Immature natural killer cell (primary cell): ENCODE results near the gene FRMPD4. TPM values are rescaled to one million over a fixed set of nuclear protein-coding genes. Genes with fewer than 3 reads are reported as not detected.

ENCODE experiments used
- DNase-seq, 3 donors: peaks; one replicate each; pipeline ENCODE4 v3.0.0; 2022; ENCODE audit warnings: mixed read lengths in 1 of 3
- H3K27ac Mint-ChIP-seq, 6 donors: one replicate each; pipeline ENCODE4 v1.8.0; 2020; ENCODE audit warnings: mixed read lengths in 6 of 6, mild to moderate bottlenecking in 5 of 6, inconsistent platforms in 4 of 6, moderate library complexity in 3 of 6
- H3K27me3 Mint-ChIP-seq, 3 donors: one replicate each; pipeline ENCODE4 v1.8.0; 2020 to 2021; ENCODE audit warnings: low read depth in 3 of 3, mild to moderate bottlenecking in 3 of 3, mixed read lengths in 3 of 3, moderate library complexity in 3 of 3, inconsistent platforms in 1 of 3
- H3K36me3 Mint-ChIP-seq, 3 donors: one replicate each; pipeline ENCODE4 v1.8.0; 2020; ENCODE audit warnings: mixed read lengths in 3 of 3, inconsistent platforms in 2 of 3, mild to moderate bottlenecking in 2 of 3
- H3K4me1 Mint-ChIP-seq, 2 donors: one replicate each; pipeline ENCODE4 v1.8.0; 2020; ENCODE audit warnings: inconsistent platforms in 2 of 2, mild to moderate bottlenecking in 2 of 2, mixed read lengths in 2 of 2, moderate library complexity in 1 of 2
- H3K4me3 Mint-ChIP-seq, 5 donors: one replicate each; pipeline ENCODE4 v1.8.0; 2020; ENCODE audit warnings: mild to moderate bottlenecking in 5 of 5, mixed read lengths in 5 of 5, inconsistent platforms in 3 of 5, moderate library complexity in 3 of 5
- H3K9me3 Mint-ChIP-seq, 6 donors: one replicate each; pipeline ENCODE4 v1.8.0; 2020; ENCODE audit warnings: mild to moderate bottlenecking in 6 of 6, mixed read lengths in 6 of 6, inconsistent platforms in 4 of 6, moderate library complexity in 3 of 6
- polyA plus RNA-seq, 3 donors: library from polyadenylated mRNA; unstranded; fragments of 300-500 nt; fragmentation: Illumina TruSeq; gene quantifications; one replicate each; pipeline ENCODE4 v1.2.3, GENCODE V29; 2021

Gene FRMPD4
- polyA plus RNA-seq, 3 donors from 2014 or later, result not detected

DNA sequence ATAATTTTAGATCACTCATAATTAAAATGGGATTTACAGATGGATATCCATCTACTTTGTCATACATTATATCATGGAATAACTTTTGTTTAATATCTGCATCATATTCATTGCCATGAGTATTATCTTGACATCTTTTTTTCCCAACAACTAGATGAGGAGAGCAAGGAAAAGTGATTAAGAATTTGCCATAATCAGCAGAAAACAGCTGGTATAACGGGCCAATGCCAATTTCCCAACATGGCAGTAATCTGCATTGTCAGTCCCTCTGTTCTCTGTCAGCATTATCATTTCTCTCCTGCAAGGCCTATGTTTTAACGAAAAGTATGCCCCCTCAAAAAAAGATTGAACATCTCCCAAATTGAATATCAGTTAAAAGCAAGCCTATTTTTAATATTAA lies 314.0 kb downstream of the FRMPD4 start:
- DNase-seq, result no peak
- Mint-ChIP-seq H3K4me1 (no peaks in the 10 kb centered on the region), H3K36me3 (no peaks in the 10 kb centered on the region), H3K27me3 (peaks cover 0 to 3% (median 0%) of the 10 kb centered on the region in 3 donors), H3K9me3 (peaks cover 0 to 7% (median under 1%) of the 10 kb centered on the region in 6 donors), H3K27ac (no peak overlapping the region), H3K4me3 (no peak overlapping the region)

DNA sequence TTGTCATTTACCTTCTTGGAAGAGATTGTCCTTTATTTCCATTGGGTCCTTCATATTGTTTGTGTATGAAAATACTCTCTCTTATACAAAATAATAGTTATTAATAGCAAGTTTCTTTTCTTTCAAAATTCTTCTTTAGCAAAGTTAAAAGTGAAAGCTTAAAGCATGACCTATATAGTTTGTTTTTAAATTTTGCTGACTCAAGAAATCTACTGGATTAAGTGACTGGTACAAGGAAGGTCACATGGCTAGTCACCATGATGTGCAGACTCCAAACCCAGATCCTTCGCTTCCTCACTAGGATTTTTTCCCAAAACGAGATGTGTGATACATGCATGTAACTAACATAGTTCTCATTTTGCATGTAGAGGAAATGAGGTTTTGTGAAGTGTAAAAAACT lies 322.7 kb downstream of the FRMPD4 start:
- DNase-seq, result no peak
- Mint-ChIP-seq H3K27ac (no peak overlapping the region), H3K9me3 (peaks cover 0 to 3% (median 0%) of the 10 kb centered on the region in 6 donors), H3K4me1 (no peaks in the 10 kb centered on the region), H3K4me3 (no peak overlapping the region), H3K36me3 (no peaks in the 10 kb centered on the region), H3K27me3 (peaks cover 0 to 5% (median 0%) of the 10 kb centered on the region in 3 donors)

DNA sequence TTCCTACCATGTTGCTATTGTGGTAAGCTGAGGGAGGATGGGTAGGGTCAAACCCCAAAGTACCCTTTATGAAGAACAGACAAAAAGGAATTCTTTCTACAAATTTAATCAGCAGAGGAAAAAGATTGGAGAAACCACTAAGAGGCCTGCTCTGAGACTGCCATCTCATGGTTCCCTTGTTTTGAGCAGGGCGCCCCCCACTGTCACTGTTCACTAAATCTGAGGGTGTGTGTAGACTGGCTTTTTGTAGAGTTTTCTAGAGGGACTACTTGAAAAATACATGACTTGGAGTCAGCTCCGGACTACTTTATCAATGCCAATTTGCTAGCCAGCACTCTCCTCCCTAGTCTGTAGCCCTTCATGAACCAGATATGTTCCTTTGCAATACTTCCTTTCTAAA lies 324.8 kb downstream of the FRMPD4 start:
- DNase-seq, result no peak
- Mint-ChIP-seq H3K27ac (no peak overlapping the region), H3K4me1 (no peaks in the 10 kb centered on the region), H3K36me3 (no peaks in the 10 kb centered on the region), H3K4me3 (no peak overlapping the region), H3K9me3 (no peaks in the 10 kb centered on the region), H3K27me3 (peaks cover 0 to 5% (median 0%) of the 10 kb centered on the region in 3 donors)

DNA sequence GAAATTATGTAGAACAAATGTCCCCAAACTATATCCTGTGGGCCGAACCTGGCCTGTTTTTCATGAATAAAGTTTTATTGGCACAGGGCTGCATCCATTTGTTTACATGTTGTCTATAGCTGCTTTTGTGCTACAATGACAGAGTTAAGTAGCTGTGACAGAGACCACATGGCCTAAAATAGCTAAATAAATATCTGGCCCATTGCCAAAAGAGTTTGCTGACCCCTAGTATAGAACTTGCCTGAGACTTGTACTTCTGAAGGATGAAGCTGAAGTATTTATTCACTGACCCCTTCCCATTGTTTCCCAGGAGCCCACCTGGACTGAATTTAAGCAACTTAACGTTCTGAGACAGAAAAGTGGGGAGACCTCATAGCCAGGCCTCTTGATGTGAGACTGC lies 325.6 kb downstream of the FRMPD4 start:
- Mint-ChIP-seq H3K9me3 (no peaks in the 10 kb centered on the region), H3K27ac (no peak overlapping the region), H3K27me3 (peaks cover 0 to 6% (median 0%) of the 10 kb centered on the region in 3 donors), H3K36me3 (no peaks in the 10 kb centered on the region), H3K4me1 (no peaks in the 10 kb centered on the region), H3K4me3 (no peak overlapping the region)
- no peak for DNase-seq

DNA sequence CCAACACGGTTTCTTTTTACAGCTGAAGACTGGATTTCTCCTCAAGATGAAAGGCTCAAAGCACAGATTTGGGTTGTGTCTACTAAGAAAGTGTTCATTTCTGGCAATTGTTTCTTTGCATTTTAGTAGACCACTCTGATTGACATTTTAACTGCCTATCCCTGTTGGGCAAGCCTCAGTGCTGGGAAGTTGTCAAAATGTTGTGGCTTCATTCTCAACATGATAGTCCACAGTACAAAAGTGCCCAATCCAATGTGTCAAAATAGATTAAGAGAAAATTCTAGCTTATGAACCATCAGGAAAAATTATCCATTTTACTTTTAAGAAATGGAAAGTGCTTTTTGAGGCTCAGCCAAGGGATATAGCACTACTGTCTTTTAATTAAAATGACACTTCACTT lies 329.0 kb downstream of the FRMPD4 start:
- no peaks in the 10 kb centered on the region for H3K36me3 Mint-ChIP-seq
- H3K9me3 Mint-ChIP-seq, result peaks cover 0 to under 1% (median 0%) of the 10 kb centered on the region in 6 donors
- peaks cover 0 to 8% (median 0%) of the 10 kb centered on the region in 3 donors for H3K27me3 Mint-ChIP-seq
- H3K4me3 Mint-ChIP-seq, result no peak overlapping the region
- DNase-seq, result no peak
- no peak overlapping the region for H3K27ac Mint-ChIP-seq
- no peaks in the 10 kb centered on the region for H3K4me1 Mint-ChIP-seq

DNA sequence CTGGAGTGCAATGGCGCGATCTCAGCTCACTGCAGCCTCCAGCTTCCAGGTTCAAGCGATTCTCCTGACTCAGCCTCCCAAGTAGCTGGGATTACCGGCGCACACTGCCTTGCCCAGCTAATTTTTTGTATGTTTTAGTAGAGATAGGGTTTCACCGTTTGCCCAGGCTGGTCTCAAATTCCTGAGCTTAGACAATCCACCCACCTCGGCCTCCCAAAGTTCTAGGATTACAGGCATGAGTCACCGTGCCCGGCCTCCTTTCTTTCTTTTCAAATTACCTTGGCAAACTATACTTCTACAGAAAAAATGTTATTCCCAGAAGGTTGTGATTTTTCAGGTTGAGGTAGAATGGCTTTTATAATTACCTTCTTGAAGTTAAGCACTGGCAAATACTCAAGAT lies 331.0 kb downstream of the FRMPD4 start:
- DNase-seq, result no peak
- no peak overlapping the region for H3K27ac Mint-ChIP-seq
- H3K4me3 Mint-ChIP-seq, result no peak overlapping the region
- H3K36me3 Mint-ChIP-seq, result no peaks in the 10 kb centered on the region
- no peaks in the 10 kb centered on the region for H3K4me1 Mint-ChIP-seq
- peaks cover 0 to 3% (median 0%) of the 10 kb centered on the region in 6 donors for H3K9me3 Mint-ChIP-seq
- H3K27me3 Mint-ChIP-seq, result peaks cover 0 to 8% (median 0%) of the 10 kb centered on the region in 3 donors

DNA sequence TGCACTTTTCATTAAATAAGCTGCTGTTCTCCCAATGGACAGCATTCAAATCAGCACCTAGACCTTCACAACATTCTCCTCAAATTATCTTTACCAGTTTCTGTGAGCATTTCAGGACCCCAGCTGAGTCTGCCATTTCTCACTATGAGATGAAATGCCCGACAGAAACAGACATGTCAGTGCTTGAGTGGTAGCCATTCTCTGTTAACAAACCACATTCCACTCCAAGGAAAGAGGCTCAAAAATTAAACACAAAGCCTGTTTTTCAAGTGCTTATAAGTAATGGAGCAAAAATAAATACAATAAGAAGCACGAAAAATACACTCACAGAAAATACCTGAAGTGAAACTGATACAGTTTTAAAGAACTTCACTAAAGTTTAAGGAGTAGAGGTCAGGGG lies 332.8 kb downstream of the FRMPD4 start:
- Mint-ChIP-seq H3K9me3 (peaks cover 0 to 3% (median 0%) of the 10 kb centered on the region in 6 donors), H3K27ac (no peak overlapping the region), H3K36me3 (no peaks in the 10 kb centered on the region), H3K4me1 (no peaks in the 10 kb centered on the region), H3K4me3 (no peak overlapping the region), H3K27me3 (peaks cover 0 to 8% (median 0%) of the 10 kb centered on the region in 3 donors)
- DNase-seq, result no peak

DNA sequence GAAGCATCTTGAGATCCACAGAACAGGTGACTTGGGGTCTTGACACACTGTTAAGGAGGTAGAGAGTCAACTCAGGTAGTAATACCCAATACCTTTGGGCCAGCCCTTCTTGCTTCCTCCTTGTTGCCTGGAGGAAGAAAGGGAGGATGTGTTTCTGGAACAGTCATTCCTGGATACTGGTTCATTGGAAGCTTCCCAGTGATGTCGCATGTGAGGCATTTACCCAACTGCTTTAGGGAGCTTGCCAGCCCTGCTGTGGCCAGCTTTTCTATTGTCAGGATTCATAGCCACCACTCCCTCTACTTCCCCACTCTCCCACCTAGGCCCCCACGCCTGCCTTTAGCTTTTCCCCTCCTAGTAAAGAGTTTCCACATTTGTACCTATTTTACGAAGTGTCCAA lies 342.7 kb downstream of the FRMPD4 start:
- H3K27ac Mint-ChIP-seq, result no peak overlapping the region
- no peaks in the 10 kb centered on the region for H3K4me1 Mint-ChIP-seq
- DNase-seq, result no peak
- peaks cover 0 to 5% (median 0%) of the 10 kb centered on the region in 3 donors for H3K27me3 Mint-ChIP-seq
- peaks cover 0 to 5% (median 0%) of the 10 kb centered on the region in 6 donors for H3K9me3 Mint-ChIP-seq
- no peak overlapping the region for H3K4me3 Mint-ChIP-seq
- H3K36me3 Mint-ChIP-seq, result no peaks in the 10 kb centered on the region

DNA sequence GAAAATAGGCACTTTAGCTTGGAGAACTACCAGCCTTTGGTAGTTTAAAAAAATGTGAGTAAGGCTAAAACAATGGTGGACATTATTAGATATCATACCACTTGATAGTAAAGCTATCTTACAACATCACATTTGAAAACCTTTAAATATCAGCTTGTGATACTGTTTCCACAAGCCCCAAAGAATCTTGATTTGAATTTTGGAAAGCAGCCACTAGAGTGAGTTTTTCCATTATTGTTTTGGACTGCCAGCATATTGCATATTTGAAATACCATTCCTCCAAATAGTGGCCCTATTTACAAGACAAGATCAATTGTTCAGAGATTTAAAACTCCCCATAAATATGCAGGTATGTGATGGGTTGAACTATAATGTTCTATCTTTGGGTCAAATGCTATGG lies 349.9 kb downstream of the FRMPD4 start:
- no peak overlapping the region for H3K27ac Mint-ChIP-seq
- no peak overlapping the region for H3K4me3 Mint-ChIP-seq
- DNase-seq, result no peak
- H3K9me3 Mint-ChIP-seq, result no peaks in the 10 kb centered on the region
- no peaks in the 10 kb centered on the region for H3K36me3 Mint-ChIP-seq
- peaks cover 0 to 2% (median 0%) of the 10 kb centered on the region in 3 donors for H3K27me3 Mint-ChIP-seq
- no peaks in the 10 kb centered on the region for H3K4me1 Mint-ChIP-seq

DNA sequence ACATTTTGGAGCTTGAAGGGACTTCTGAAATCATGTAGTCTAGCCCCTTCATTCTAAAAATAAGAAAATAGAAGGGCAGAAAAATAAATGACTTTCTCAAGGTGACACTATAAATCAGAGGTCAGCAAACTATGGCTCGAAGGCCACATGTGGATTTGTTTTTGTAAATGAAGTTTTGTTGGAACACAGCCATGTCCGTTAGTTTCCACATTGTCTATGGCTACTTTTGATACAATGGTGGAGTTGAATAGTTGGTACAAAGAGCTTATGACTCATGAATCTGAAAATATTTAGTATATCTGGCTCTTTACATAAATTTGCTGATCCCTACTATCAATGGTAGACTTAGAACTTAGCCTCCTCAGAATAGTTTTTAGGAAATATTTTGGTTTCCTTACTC lies 350.5 kb downstream of the FRMPD4 start:
- H3K4me1 Mint-ChIP-seq, result no peaks in the 10 kb centered on the region
- H3K4me3 Mint-ChIP-seq, result no peak overlapping the region
- H3K27me3 Mint-ChIP-seq, result peaks cover 0 to 2% (median 0%) of the 10 kb centered on the region in 3 donors
- H3K27ac Mint-ChIP-seq, result no peak overlapping the region
- no peaks in the 10 kb centered on the region for H3K9me3 Mint-ChIP-seq
- H3K36me3 Mint-ChIP-seq, result no peaks in the 10 kb centered on the region
- no peak for DNase-seq

DNA sequence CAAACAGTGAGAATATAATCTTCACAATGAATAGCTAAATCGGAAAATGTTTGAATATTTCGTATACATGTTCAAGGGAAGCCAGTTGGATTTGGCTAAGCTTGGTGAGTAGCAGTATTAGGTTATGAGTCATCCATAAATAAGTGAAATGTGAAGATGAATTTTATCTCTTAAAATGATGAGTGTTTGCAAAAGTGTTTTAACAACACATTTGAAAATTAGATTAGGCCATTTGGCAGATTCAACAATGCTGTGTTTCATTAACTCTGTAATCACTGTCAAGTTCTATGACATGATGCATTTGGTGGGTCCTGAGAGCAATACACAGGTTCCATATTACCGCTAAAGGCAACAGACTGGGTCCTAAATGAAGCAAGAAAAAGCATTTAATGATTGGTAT lies 351.1 kb downstream of the FRMPD4 start:
- Mint-ChIP-seq H3K9me3 (no peaks in the 10 kb centered on the region), H3K4me1 (no peaks in the 10 kb centered on the region), H3K4me3 (no peak overlapping the region), H3K27ac (no peak overlapping the region), H3K36me3 (no peaks in the 10 kb centered on the region), H3K27me3 (peaks cover 0 to 2% (median 0%) of the 10 kb centered on the region in 3 donors)
- DNase-seq, result no peak

DNA sequence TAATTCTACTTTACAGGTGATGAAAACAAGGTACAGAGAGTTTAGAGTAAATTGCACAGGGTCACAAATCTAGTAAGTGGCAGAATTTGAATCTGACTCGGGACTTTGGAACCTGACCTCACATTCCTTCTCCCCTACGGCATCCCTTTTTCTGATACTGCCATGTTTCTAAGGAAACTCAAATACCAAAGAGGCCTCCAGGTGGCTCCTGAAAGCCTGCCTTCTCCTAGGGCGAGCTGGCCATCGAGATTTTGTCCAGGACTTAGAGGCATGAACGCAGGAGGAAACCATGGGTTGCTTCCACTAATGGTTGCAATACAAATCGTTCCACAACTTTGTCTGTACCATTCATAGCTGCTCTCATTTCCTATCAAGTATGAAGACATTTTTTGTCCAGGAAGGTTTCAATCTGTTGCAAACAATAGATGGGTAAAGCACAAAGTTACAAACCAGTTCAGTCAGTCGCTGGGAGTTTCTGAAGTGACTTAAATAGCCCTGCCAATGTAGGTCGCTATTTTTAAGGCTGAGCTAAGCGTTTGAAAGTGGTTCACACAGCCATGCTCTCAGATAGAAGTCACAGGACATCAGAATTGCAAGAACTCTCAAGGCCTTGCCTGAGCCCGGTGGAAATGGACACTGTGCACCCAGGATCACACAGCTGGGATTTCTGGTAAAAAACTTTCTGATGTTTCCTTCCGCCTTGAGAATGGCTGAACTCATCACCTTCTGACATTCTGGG lies 356.3 kb downstream of the FRMPD4 start:
- no peak for DNase-seq
- Mint-ChIP-seq H3K36me3 (no peaks in the 10 kb centered on the region), H3K27me3 (peaks cover 0 to 4% (median 0%) of the 10 kb centered on the region in 3 donors), H3K9me3 (peaks cover 0 to 3% (median 0%) of the 10 kb centered on the region in 6 donors), H3K27ac (no peak overlapping the region), H3K4me1 (no peaks in the 10 kb centered on the region), H3K4me3 (no peak overlapping the region)

DNA sequence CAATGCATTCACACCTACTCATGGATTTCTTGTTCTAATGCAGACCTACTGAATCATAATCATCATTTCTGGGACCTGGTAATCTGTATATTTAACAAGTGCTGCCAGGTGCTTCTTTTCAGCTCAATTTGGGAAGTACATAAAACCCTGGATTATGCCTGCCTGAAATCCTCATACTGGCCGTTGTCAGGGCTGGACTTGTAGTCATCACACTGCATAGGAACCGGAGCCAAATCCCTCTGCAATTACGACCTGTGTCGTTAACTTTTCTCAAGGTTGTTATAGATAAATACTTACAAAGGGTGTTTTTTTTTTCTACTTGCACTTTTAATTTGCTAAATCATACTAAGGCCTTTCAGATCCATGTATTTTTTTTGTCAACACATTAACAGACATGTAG lies 358.1 kb downstream of the FRMPD4 start:
- DNase-seq, result no peak
- Mint-ChIP-seq H3K27me3 (peaks cover 0 to 2% (median 0%) of the 10 kb centered on the region in 3 donors), H3K27ac (no peak overlapping the region), H3K4me3 (no peak overlapping the region), H3K9me3 (peaks cover 0 to 3% (median 0%) of the 10 kb centered on the region in 6 donors), H3K4me1 (no peaks in the 10 kb centered on the region), H3K36me3 (no peaks in the 10 kb centered on the region)

DNA sequence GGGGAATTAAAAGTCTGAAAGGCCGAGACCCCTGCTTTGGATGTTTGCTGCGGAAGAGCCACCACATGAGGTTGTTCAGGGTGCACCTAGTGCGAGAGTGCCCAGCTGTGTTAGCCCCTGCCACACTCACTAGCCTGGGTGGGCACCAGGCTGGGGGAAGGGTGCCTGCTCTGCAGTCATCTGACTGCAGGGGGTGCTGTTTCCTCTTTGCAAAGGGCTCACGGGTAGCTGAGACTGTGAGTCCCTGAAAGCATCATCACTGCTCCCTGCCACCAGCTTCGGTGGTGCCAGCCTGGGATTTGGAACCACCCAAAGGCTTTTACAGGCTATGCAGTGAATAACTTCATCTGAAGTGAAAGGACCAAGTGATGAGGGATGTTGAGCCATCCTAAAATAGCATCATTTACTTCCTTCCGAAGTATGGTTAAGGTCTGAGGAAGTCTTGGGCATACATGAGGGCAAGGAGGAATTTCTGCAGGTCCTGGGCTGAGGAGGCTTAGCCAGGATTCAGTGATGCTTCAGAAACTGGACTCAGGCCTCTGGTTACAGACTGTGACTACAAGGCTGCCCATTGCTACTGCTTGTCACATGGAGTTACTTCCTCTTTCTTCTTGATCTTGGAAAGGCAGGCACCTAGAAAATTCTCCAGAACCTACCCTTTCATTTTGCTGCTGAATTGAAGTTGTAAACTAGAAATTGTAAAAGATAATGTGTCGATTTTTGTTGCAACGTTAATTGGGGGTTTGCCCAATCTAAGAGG lies 359.7 kb downstream of the FRMPD4 start:
- peaks cover 0 to 2% (median 0%) of the 10 kb centered on the region in 3 donors for H3K27me3 Mint-ChIP-seq
- H3K4me3 Mint-ChIP-seq, result no peak overlapping the region
- no peak overlapping the region for H3K27ac Mint-ChIP-seq
- DNase-seq, result no peak
- H3K4me1 Mint-ChIP-seq, result no peaks in the 10 kb centered on the region
- no peaks in the 10 kb centered on the region for H3K36me3 Mint-ChIP-seq
- peaks cover 0 to 3% (median 0%) of the 10 kb centered on the region in 6 donors for H3K9me3 Mint-ChIP-seq
